DOHH2 (cell line): Measurements from ENCODE around the gene GPAM.

Experiments
- H3F3A ChIP-seq: fragments of 200-600 bp; sonication (generic), shearing (Covaris generic); 2 replicates; pipeline ENCODE4 v1.6.0; 2016; ENCODE audit warnings: antibody characterized with exemption, mild to moderate bottlenecking; ENCODE audit not compliant: control insufficient read depth, insufficient read depth
- H3K27ac ChIP-seq: fragments of 200-600 bp; sonication (generic); 2 replicates; pipeline ENCODE4 v1.5.1; 2014; ENCODE audit warnings: low read depth, mild to moderate bottlenecking, low read length, moderate library complexity
- H3K27me3 ChIP-seq: fragments of 200-600 bp; sonication (generic); 2 replicates; pipeline ENCODE4 v1.6.1; 2014; ENCODE audit warnings: mild to moderate bottlenecking, low read length, mixed read lengths; ENCODE audit not compliant: control insufficient read depth
- H3K36me3 ChIP-seq: fragments of 200-600 bp; sonication (generic); 2 replicates; pipeline ENCODE4 v1.6.1; 2014; ENCODE audit warnings: mild to moderate bottlenecking, low read length, moderate library complexity, mixed read lengths; ENCODE audit not compliant: control insufficient read depth
- H3K4me1 ChIP-seq: fragments of 200-600 bp; sonication (generic); 2 replicates; pipeline ENCODE4 v1.6.1; 2014; ENCODE audit warnings: mild to moderate bottlenecking, low read length, mixed read lengths; ENCODE audit not compliant: control insufficient read depth
- H3K4me2 ChIP-seq: fragments of 200-600 bp; sonication (generic); 2 replicates; pipeline ENCODE4 v1.6.0; 2014; ENCODE audit warnings: mild to moderate bottlenecking, low read length, moderate library complexity
- H3K4me3 ChIP-seq: fragments of 200-600 bp; sonication (generic); 2 replicates; pipeline ENCODE4 v1.5.1; 2014; ENCODE audit warnings: mild to moderate bottlenecking, low read length, mixed read lengths
- H3K79me2 ChIP-seq: fragments of 200-600 bp; sonication (generic); 2 replicates; pipeline ENCODE4 v1.6.1; 2014; ENCODE audit warnings: mild to moderate bottlenecking, low read length, mixed read lengths; ENCODE audit not compliant: control insufficient read depth
- H3K9me2 ChIP-seq: fragments of 200-600 bp; sonication (generic); replicated peaks from 2 replicates; pipeline ENCODE4 v1.6.1; 2014; ENCODE audit warnings: mild to moderate bottlenecking, low read length, mixed read lengths; ENCODE audit not compliant: control insufficient read depth
- H3K9me3 ChIP-seq: fragments of 200-600 bp; sonication (generic); 2 replicates; pipeline ENCODE4 v1.6.1; 2014; ENCODE audit warnings: antibody characterized with exemption, low read length, mixed read lengths; ENCODE audit not compliant: control insufficient read depth, insufficient read depth
- H4K20me1 ChIP-seq: fragments of 200-600 bp; sonication (generic); 2 replicates; pipeline ENCODE4 v1.6.0; 2014; ENCODE audit warnings: low read depth, mild to moderate bottlenecking, antibody characterized with exemption, low read length, moderate library complexity; ENCODE audit not compliant: control insufficient read depth, insufficient read depth
- EZH2phosphoT487 ChIP-seq: fragments of 200-600 bp; sonication (generic); IDR thresholded peaks from 2 replicates; pipeline ENCODE4 v1.6.1; 2017; ENCODE audit warnings: borderline replicate concordance, mild to moderate bottlenecking, antibody characterized with exemption, low read length, moderate library complexity, mixed read lengths
- TF ChIP-seq, protein P1 (sequence below): fragments of 200-600 bp; sonication (generic); IDR thresholded peaks from one replicate; pipeline ENCODE4 v1.5.1; 2014; ENCODE audit warnings: antibody characterized with exemption, mild to moderate bottlenecking, low read depth, low read length; ENCODE audit not compliant: poor library complexity, severe bottlenecking

GPAM gene

DNA sequence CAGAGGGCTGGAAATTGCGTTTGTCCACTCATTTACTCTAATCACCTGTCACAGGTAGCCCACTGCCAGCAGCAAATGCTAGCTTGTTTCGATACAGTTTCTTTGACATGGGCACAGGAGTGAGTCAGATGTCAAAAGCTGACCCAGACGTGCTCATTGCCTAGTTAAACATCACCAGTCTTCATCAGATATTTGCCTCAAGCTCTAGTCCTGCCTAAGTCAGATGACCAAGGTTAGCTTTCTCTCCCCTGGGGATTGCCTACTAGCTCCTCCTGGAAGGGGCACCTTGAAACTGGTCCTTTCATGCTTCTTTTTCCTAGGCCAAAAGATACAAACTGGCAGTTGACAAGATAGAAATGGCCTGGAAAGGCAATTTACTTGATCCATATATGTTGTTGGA is 35.2 kb downstream of the GPAM start:
- Histone ChIP-seq H3K9me3 (no peaks in the 10 kb centered on the region), H3K79me2 (no peaks in the 10 kb centered on the region), H3K4me2 (no peak overlapping the region), H3K36me3 (peaks cover 3% of the 10 kb centered on the region; the same call in 1 of the 2 replicates), H3K4me3 (no peak overlapping the region), H3K9me2 (no peaks in the 10 kb centered on the region), H4K20me1 (no peaks in the 10 kb centered on the region), H3K27ac (no peak overlapping the region), H3K27me3 (no peaks in the 10 kb centered on the region), H3K4me1 (no peaks in the 10 kb centered on the region), H3F3A (no peaks in the 10 kb centered on the region)
- no peak for TF ChIP-seq EZH2phosphoT487
- TF ChIP-seq, protein P1, sequence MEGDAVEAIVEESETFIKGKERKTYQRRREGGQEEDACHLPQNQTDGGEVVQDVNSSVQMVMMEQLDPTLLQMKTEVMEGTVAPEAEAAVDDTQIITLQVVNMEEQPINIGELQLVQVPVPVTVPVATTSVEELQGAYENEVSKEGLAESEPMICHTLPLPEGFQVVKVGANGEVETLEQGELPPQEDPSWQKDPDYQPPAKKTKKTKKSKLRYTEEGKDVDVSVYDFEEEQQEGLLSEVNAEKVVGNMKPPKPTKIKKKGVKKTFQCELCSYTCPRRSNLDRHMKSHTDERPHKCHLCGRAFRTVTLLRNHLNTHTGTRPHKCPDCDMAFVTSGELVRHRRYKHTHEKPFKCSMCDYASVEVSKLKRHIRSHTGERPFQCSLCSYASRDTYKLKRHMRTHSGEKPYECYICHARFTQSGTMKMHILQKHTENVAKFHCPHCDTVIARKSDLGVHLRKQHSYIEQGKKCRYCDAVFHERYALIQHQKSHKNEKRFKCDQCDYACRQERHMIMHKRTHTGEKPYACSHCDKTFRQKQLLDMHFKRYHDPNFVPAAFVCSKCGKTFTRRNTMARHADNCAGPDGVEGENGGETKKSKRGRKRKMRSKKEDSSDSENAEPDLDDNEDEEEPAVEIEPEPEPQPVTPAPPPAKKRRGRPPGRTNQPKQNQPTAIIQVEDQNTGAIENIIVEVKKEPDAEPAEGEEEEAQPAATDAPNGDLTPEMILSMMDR: no peak

DNA sequence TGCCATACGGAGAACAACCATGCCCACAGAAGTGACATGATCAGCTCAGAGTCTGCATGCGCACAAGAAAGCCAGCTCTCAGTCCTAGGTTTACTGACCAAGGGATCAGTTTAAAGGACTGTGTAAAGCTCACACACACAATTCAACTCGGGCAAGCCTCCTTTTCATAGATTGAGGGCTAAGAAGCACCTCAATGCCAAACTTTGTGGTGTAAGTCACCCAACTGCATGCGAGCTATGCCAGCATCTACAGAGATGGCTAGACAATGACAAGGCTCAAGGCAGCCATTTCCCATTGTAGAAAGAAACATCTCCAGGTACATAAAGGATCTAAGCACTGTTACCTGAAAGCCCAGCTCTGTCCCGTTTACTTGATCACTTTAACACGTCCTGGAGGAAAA is 36.8 kb downstream of the GPAM start:
- Histone ChIP-seq H3K27me3 (no peaks in the 10 kb centered on the region), H3K4me2 (no peak overlapping the region), H3K9me3 (no peaks in the 10 kb centered on the region), H3K4me3 (no peak overlapping the region), H4K20me1 (no peaks in the 10 kb centered on the region), H3K4me1 (no peaks in the 10 kb centered on the region), H3K79me2 (no peaks in the 10 kb centered on the region), H3F3A (no peaks in the 10 kb centered on the region), H3K27ac (no peak overlapping the region), H3K9me2 (no peaks in the 10 kb centered on the region), H3K36me3 (0 out of 2 replicates have a peak, but pooled peaks cover 3% of the 10 kb centered on the region)
- TF ChIP-seq, protein P1: no peak
- no peak for TF ChIP-seq EZH2phosphoT487

DNA sequence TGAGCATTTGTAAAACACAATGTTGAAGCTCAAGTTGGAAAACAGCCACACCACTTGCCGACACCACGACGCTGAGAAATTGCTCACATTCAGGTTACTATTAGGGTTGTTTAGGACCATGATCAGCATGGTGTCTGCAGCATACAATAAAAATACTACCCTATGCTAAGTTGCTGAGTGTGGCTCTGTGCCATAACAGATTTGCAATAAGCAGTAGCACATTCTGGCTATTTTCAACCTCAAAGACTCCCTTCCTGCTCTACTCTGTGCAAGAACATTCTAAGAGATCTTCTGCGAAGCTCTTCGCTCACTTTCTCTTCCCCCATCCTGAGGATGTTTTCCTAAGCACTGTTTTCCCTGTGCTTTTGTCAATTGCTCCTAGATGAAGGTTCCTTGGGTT is 38.3 kb downstream of the GPAM start:
- Histone ChIP-seq H3K4me3 (no peak overlapping the region), H3K4me1 (no peaks in the 10 kb centered on the region), H3K27ac (no peak overlapping the region), H3K9me3 (no peaks in the 10 kb centered on the region), H3F3A (no peaks in the 10 kb centered on the region), H3K27me3 (no peaks in the 10 kb centered on the region), H3K36me3 (no peaks in the 10 kb centered on the region), H3K79me2 (no peaks in the 10 kb centered on the region), H3K4me2 (no peak overlapping the region), H4K20me1 (no peaks in the 10 kb centered on the region), H3K9me2 (no peaks in the 10 kb centered on the region)
- TF ChIP-seq, protein P1: no peak
- no peak for TF ChIP-seq EZH2phosphoT487

DNA sequence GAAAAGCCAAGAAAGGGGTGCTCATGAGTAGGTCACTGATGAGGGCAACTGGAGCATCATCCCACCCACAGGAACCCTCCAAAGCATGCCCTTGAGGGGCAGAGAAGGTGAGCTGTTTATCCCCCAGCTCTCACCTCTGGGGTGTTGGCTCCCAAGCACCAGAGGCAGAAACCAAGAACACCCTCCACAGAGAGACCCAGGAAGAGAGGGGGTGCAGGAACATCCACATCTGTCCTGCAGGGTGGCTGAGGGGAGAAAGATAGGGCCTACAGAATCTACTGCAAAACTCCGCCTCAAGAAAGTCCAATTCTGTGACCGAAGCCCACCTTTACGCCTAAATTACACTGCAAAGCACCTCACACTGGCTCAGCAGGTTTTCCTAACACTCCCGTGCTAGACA is 40.1 kb downstream of the GPAM start:
- Histone ChIP-seq H3K4me2 (no peak overlapping the region), H3K4me3 (no peak overlapping the region), H3K9me2 (no peaks in the 10 kb centered on the region), H3K27me3 (no peaks in the 10 kb centered on the region), H3K9me3 (no peaks in the 10 kb centered on the region), H3F3A (no peaks in the 10 kb centered on the region), H3K79me2 (no peaks in the 10 kb centered on the region), H3K27ac (no peak overlapping the region), H4K20me1 (no peaks in the 10 kb centered on the region), H3K36me3 (no peaks in the 10 kb centered on the region), H3K4me1 (no peaks in the 10 kb centered on the region)
- TF ChIP-seq, protein P1: no peak
- no peak for TF ChIP-seq EZH2phosphoT487
